TTC549 (cell line): ENCODE measurements around the gene CTSG.
"Not testable (repeated sequence)": the region's sequence is repeated elsewhere in the genome, so short reads cannot be mapped to it uniquely, and the experiment has no call there.

Experiments used
- FAIRE-seq: peaks from 2 replicates; lab custom pipeline; 2012; peaks lifted over from hg19 to GRCh38; lab: Jason Lieb, UNC

The CTSG gene

DNA sequence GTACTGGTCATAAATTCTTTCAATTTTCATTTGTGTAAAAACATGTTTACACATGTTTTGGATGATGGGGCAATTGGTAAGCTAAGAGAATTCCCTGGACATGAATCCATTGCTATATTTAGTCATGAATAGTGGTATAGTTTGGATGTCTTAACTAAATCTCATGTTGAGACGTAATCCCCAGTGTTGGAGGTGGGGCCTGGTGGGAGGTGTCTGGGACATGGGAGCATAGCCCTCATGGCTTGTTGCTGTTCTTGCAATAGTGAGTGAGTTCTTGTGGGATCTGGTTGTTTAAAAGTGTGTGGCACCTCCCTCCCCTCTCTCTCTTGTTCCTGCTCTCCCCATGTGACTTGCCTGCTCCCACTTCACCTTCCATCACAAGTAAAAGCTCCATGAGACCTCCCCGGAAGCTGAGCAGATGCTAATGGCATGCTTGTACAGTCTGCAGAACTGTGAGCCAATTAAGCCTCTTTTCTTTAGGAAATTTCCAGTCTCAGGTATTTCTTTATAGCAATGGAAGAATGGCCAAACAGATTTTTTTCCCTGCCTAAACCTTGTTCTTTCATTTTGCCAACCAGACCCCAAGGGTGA is 33.6 kb downstream of the CTSG start:
- no peak for FAIRE-seq

DNA sequence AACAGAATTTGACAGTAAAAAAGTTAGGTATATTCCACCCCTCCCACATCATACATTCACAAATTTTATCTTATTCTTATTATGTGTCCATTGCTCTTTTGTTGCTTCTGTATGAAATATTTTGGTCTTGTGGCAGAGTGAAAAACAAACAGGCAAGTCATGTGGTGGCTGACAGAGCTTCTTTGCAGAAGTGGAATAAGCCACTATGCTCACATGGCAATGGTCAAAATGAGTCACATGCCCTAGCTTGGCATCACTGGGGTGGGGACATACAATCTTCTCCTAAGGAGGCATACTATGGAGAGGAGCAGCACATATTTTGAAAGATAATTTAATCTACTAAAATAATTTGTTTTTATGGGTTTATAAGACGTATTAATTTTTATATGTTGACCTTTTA is 40.3 kb downstream of the CTSG start:
- no peak for FAIRE-seq

DNA sequence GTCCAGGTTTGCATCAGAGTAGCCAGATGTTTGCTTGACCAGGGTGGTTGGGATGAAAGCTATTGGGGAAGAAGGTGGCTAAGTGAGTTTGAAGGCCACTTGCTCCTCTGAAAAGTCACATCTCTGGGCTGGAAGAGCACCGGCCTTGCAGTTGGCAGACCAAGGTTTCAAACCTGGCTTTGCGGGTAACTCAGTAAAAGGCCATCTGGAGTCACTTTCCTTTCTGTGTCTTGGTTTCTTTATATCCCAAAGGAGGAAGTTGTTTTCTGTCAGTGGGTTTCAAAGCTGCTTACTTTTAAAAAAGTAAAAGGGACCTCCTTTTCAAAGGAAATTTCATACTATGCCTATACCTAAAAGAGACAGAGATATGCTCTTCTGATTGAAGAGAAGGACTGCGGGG is 41.8 kb downstream of the CTSG start:
- no peak for FAIRE-seq

DNA sequence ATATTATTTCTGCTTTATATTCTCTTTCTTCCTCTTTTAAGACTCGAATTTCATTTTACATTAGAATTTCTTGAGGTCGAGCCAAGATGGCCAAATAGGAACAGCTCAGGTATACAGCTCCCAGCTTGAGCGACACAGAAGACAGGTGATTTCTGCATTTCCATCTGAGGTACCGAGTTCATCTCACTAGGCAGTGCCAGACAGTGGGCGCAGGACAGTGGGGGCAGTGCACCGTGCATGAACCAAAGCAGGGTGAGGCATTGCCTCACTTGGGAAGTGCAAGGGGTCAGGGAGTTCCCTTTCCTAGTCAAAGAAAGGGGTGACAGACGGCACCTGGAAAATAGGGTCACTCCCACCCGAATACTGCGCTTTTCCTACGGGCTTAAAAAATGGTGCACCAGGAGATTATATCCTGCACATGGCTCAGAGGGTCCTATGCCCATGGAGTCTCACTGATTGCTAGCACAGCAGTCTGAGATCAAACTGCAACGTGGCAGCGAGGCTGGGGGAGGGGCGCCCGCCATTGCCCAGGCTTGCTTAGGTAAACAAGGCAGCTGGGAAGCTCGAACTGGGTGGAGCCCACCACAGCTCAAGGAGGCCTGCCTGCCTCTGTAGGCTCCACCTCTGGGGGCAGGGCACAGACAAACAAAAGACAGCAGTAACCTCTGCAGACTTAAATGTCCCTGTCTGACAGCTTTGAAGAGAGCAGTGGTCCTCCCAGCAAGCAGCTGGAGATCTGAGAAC is 50.0 kb downstream of the CTSG start:
- not testable (repeated sequence) for FAIRE-seq
